C4-2B (cell line): Measurements from ENCODE around the gene SIRT4.
A peak's percentile ranks its signal among the peaks of the same experiment; 100 is the strongest.

ENCODE experiments used
- H3K27ac ChIP-seq: fragments of 450-650 bp; 2 replicates; pipeline ENCODE4 v1.5.1; 2017
- ZFX ChIP-seq: fragments of 450-650 bp; IDR thresholded peaks from 2 replicates; pipeline ENCODE4 v1.6.1; 2017
- TF ChIP-seq, protein P1 (sequence below): fragments of 450-650 bp; conservative IDR thresholded peaks from 2 replicates; pipeline ENCODE4 v1.5.1; 2017; ENCODE audit warnings: mild to moderate bottlenecking

Gene SIRT4

DNA sequence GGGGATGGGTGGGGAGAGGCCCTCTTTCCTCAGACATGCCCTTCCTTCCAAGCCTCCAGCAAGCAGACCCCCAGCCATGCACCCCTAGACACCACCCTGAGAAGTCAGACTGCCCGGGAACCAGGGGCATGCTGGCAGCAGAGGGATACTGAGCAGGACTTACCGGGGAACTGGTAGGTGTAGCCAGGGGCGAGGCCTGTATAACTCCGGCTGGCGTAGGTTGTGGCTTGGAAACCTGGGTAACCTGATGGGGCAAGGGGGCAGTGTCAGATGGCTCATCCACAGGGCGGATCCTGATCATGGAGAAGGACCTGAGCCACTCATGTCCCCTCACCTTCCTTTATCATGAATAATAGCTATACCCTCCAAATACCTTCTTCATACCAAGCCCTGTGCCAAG, 51.0 kb downstream of the SIRT4 start:
- H3K27ac ChIP-seq = no peak overlapping the region
- TF ChIP-seq, protein P1, sequence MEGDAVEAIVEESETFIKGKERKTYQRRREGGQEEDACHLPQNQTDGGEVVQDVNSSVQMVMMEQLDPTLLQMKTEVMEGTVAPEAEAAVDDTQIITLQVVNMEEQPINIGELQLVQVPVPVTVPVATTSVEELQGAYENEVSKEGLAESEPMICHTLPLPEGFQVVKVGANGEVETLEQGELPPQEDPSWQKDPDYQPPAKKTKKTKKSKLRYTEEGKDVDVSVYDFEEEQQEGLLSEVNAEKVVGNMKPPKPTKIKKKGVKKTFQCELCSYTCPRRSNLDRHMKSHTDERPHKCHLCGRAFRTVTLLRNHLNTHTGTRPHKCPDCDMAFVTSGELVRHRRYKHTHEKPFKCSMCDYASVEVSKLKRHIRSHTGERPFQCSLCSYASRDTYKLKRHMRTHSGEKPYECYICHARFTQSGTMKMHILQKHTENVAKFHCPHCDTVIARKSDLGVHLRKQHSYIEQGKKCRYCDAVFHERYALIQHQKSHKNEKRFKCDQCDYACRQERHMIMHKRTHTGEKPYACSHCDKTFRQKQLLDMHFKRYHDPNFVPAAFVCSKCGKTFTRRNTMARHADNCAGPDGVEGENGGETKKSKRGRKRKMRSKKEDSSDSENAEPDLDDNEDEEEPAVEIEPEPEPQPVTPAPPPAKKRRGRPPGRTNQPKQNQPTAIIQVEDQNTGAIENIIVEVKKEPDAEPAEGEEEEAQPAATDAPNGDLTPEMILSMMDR = no peak
- no peak for TF ChIP-seq ZFX

DNA sequence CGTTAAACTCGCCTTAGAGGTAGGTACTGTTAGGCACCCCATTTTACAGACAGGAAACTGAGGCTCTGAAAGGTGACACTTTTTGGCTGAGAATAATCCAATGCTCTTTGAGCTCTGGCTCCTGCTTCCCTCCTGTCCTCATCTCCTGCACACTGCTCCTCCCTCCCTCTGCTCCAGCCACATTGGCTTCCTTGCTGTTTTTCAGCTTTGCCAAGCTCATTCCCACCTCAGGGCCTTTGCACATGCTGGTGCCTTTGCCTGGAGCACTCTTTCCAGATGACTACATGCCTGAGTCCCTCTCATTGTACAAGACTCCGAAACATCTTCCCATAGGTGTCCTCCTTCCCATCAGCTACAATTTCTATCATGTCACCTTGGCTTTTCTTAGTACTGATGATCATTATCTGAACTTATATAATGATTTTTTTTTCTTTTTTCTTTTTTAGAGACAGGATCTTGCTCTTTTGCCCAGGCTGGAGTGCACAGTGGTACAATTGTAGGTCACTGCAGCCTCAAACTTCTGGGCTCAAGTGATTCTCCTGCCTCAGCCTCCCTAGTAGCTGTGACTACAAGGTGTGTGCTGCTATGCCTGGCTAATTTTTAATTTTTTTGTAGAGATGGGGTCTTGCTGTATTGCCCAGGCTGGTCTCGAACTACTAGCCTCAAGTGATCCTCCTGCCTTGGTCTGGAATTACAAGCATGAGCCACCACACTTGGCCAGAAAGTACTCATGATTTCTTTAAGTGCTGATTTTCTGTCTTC, 51.6 kb downstream of the SIRT4 start:
- TF ChIP-seq, protein P1 = no peak
- TF ChIP-seq ZFX = no peak
- no peak overlapping the region for H3K27ac ChIP-seq

DNA sequence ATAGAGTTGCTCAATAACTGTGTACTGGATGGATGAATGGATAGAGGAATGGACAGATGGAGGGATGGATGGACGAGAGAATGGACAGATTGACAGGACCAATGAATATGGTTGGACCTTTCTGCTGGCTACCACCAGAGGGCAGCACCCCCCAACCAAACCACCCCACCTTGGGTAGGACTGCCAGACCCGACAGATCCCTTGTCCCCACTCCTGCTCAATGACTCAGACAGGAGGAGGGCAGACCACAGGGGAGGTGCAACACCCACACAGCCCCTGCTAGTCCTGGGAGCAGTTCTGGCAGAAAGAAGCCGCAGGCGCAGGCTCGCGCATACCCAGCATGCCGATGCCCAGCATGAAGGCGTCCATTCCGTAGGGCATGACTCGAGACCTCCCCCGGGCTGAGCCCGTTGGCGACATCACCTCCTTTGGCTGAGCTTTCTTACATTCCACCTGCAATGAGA, 54.5 kb downstream of the SIRT4 start:
- no peak overlapping the region for H3K27ac ChIP-seq

DNA sequence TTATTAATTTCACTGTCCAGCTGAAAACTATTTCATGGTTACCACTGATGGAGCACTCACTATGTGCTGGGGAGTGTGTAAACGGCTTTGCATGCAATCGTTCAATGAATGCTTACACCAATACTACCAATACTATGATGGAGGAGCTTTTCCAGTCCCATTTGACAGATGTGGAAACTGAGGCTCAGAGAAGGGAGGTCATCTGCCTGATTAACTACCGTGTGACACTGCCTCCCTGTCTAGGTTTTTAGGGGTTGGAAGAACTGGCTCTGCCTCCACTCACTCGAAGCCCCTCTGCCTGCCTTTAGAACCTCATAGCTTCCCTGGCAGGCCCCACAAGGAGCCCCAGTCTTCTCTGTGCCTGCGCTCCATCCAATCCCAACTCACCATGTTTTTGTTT, 55.0 kb downstream of the SIRT4 start:
- no peak for TF ChIP-seq ZFX
- TF ChIP-seq, protein P1 = no peak
- H3K27ac ChIP-seq = no peak overlapping the region

More for the DNA sequence above, 54.5 kb downstream of the SIRT4 start:
- TF ChIP-seq, protein P1 = peak; percentile 89
- TF ChIP-seq ZFX = no peak

DNA sequence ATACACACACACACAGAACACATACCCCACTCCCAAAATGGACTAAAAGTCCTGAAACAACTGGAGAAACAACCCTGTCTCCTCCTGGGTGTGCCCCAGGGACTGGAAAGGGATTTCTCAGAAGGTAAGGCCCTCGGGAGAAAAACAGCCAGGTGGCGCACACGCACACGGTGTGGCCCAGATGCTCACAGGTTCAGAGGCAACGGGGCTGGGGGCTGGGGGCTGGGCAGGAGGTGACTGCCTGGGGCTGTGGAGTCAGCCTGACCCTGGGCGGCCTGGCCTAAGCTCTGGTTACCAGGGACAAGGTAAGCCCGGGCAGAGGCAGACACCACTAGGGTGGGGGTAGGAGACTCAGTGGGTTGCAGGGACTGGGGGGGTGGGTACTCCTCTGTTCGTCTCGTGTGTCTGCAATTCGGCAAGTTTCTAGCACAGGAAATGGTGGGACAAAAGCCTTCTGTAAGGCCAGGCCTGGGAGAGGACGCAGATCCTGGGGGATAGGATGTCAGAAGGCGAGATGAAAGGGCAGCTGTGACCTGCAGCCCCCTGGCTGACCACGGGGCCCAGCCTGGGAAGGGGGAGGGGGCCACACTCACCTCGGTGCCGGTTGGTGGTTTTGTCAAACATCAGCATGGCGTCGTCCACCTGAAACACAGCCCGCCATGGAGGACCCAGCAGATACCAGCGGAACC, 56.4 kb downstream of the SIRT4 start:
- H3K27ac ChIP-seq = no peak overlapping the region

DNA sequence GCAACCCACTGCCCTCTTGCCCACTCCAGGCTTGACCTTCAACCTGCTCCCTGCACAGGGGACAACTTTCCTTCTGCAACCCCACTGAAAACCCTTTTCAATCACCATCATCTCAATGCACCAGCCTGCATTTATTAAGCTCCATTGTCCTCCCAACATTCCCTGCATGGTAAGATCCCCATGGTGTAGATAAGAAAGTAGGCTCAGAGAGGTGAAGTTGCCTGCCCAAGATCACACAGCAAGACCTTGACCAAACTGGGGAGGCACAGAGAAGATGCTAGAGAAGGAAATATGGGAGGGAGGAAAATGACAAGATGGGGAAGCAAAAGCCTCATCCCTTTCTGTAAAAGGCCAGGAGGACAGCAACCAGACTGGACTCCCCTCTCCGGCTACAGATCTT, 57.0 kb downstream of the SIRT4 start:
- H3K27ac ChIP-seq = no peak overlapping the region

More for the DNA sequence above, 56.4 kb downstream of the SIRT4 start:
- TF ChIP-seq, protein P1 = no peak; the same call in 1 of the 2 replicates
- no peak for TF ChIP-seq ZFX

DNA sequence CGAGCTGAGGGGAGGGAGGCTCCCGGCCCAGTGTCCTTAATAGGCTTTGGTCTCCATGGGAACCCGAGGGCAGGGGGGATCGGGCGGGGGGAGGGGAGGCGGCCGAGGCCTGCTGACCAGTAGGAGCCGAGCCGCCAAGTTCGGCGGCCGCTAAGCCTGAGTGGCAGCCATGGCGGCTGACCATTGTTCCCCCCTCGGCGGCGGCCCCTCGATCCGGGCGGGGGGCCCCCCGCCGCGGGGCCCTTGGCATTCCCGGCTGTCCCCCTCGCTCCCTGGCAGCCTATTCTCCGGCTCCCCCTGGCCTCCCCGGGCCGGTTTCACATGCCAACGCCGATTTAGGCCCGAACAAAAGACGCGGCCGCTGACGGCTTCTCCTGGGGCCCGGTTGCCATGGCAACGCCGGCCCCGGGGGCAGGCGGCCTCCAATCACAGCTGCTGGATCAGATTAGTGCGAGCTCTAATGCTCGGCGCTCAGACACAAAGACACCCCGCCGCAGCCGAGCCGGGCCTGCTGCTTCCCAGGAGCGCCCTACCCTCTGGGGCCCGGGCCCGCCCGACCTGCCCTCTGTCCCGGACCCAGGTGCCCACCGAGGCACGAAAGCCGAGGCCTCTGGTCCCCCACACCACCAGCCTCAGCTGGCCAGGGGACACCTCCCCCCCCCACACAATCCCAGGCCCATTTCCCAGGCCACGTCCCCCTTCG, 59.5 kb downstream of the SIRT4 start:
- H3K27ac ChIP-seq = no peak overlapping the region
- no peak for TF ChIP-seq ZFX
- TF ChIP-seq, protein P1 = no peak

More for the DNA sequence above, 57.0 kb downstream of the SIRT4 start:
- TF ChIP-seq ZFX = no peak
